Glomerular visceral epithelial cell (primary cell): ENCODE results near the gene MYOC.
"Not testable (repeated sequence)": the region's sequence is repeated elsewhere in the genome, so short reads cannot be mapped to it uniquely, and the experiment has no call there.

Experiments used
- DNase-seq: peaks from one replicate; pipeline ENCODE4 v3.0.0-alpha.2; 2016; ENCODE audit errors: extremely low spot score

MYOC gene

DNA sequence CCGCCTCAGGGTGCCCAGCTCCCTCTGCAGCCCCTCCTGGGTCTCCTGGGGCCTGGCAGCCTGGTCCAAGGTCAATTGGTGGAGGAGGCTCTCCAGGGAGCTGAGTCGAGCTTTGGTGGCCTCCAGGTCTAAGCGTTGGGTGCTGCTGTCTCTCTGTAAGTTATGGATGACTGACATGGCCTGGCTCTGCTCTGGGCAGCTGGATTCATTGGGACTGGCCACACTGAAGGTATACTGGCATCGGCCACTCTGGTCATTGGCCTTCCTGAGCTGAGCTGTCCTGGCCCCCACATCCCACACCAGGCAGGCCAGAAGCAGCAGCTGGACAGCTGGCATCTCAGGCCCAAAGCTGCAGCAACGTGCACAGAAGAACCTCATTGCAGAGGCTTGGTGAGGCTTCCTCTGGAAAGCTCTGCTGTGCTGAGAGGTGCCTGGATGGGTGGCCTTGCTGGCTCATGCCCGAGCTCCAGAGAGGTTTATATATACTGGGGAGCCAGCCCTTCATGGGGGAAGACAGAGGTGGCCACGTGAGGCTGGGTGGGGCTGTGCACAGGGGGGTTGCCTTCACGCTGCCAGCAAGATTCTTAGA is at the start of gene MYOC:
MYOC (minus strand) TSS at position 455 of the 589 bp plus-strand sequence; CDS start at position 378, 77 bp downstream.
- DNase-seq, result no peak

DNA sequence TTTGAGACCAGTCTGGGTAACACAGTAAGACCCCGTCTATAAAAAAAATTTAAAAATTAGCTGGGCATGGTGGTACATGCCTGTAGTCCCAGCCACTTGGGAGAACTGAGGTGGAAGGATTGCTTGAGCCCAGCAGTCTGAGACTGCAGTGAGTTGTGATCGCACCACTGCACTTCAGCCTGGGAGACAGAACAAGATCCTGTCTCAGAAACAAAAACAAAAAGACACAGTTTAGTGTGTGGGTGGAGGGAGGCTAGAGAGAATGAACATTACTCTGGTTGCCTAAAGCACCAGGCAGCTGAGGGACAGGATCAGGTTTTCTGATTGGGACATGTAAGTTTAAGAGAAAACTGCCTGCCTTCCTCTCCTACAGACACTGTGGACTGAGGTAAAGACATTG is 47.0 kb upstream of the MYOC start:
- no peak for DNase-seq

DNA sequence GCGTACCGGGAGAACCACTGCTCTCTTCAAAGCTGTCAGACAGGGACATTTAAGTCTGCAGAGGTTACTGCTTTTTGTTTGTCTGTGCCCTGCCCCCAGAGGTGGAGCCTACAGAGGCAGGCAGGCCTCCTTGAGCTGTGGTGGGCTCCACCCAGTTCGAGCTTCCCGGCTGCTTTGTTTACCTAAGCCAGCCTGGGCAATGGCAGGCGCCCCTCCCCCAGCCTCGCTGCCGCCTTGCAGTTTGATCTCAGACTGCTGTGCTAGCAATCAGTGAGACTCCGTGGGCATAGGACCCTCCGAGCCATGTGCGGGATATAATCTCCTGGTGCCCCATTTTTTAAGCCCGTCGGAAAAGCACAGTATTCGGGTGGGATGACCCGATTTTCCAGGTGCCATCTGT is 43.3 kb upstream of the MYOC start:
- not testable (repeated sequence) for DNase-seq

DNA sequence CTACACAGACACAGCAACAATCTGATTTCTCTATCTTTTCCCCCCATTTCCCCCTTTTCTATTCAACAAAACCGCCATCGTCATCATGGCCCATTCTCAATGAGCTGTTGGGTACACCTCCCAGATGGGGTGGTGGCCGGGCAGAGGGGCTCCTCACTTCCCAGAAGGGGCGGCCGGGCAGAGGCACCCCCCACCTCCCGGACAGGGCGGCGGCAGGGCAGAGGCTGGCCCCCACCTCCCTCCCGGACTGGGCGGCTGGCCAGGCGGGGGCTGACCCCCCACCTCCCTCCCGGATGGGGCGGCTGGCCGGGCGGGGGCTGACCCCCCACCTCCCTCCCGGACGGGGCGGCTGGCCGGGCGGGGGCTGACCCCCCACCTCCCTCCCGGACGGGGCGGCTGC is 41.1 kb upstream of the MYOC start:
- not testable (repeated sequence) for DNase-seq

DNA sequence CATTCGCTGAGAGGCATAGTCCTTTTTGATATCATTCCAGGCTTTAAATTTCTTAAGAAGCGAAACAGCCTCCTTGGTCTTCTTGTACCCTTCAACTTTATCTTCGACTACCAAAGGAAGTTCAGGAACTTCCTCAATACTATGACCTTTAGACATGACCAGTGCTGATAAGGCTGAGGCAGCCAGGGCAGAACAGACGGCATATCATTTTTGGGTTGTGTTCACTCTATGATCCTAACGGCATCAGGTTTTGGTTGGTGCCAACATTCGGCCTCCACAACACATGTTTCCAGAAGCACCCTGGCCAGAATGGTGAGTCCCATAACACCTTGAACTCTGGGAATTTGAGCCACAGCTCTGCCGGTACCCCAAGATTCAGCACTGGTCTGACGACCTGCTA is 31.4 kb upstream of the MYOC start:
- DNase-seq, result no peak

DNA sequence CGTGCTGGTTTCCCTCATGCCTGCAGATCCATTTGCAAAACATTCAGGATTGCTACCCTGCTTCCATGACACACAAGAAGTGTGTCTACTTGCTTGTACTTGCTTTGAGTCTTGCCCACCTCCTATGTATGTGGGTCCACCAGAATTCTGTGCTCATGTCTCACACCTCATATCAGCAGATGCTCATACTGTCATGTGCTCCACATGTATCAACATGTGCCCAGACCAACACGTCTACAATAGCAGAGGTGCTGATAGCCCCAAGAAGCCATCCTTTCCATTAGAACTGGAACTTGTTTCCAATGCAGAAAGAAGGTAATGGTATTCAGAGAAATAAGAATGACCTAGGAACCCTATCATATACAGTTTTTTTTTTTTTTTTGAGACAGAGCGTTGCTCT is 27.9 kb upstream of the MYOC start:
- no peak for DNase-seq

DNA sequence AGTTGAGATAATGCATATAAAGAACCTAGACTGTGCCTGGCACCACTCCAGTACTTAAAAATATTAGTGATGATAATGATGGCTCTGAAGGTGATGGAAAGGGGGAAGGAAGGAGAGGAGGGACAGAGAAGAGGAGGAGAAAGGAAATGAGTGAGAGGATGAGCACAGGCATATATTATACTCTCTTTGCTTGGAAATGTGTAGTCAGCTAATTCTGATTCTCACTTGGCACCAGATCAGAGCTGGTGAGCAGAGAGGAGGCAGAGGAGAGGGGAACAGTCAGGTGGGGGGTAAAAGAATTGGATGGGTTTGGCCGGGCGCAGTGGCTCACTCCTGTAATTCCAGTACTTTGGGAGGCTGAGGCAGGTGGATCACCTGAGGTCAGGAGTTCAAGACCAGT is 24.3 kb upstream of the MYOC start:
- no peak for DNase-seq

DNA sequence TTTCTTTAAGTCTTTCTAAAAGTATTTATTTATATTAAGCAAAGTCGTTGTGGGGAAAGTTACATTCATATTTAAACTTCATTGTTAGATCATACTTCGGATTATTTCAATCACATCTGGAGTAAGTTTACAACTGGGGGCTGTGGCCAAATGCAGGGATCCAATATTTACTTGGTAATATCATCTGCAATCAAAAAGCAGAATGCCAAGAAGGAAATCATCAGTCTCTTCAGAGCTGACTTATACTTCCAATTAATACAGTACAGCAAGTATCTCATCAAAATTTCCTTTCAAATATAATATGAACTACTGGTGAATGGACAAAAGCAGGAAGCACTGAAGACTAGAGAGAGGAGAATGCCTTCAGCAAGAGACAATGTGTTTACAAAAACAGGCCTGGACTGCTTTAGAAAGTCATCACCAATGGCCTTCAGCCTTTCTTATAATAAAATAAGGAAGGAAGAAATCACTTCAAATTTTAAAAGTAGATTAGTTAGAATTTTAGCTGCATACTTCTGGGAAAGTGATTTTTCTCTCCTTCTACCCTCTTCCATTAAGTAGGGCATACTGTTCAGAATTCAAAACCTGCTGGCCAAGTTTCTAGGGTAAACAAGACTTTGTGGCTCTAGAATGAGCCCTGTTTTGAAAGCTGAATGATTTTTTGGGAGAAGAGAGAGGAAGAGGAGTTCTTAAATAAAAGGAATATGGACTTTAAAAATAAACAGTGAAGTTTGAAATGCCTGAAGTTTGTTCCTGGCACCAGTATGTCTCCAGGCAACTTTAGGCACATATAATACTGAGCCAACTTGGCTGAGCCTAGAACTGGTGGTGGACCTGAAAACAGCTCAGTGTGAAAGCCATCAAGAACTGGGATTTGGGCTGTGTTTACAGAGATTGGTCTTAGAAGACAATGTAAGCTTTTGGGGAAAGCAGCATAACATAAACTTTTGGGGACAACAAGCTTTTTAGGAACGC is 22.2 kb upstream of the MYOC start:
- DNase-seq, result no peak

DNA sequence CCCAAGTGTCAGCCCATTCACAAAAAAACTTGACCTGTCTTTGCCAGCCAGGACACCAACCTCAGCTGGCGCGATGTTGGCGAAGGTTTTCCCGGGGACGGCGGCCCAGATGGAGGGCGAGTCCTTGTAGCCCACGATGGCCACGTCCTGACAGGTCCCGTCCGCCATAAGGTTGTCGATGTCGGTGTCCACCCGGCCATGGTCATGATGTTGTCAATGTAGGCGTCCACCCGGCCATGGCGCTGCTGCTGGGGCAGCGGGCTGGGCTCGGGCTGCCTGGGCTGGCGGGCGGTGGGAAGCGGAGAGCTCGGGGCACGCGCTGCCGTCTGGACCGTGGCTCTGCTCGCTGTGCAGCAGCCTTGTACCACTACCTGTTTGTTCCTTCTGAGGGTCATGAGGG is 18.3 kb upstream of the MYOC start:
- DNase-seq, result no peak

DNA sequence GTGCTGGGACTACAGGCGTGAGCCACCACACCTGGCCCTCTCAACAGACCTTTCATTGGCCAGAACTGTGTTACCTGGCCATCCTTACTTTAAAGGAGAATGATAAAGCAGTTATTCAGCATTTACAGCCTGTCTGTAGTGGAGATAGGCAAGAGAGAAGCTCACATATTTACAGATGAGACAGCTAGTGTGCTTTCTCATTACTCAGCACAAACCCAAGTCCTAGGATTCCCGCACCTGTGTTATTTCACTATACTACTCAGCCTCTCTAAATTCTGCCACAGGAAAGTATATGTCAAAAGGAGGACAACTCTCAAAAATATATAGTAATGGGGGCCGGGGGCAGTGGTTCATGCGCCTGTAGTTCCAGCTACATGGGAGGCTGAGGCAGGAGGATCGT is 15.9 kb upstream of the MYOC start:
- no peak for DNase-seq

DNA sequence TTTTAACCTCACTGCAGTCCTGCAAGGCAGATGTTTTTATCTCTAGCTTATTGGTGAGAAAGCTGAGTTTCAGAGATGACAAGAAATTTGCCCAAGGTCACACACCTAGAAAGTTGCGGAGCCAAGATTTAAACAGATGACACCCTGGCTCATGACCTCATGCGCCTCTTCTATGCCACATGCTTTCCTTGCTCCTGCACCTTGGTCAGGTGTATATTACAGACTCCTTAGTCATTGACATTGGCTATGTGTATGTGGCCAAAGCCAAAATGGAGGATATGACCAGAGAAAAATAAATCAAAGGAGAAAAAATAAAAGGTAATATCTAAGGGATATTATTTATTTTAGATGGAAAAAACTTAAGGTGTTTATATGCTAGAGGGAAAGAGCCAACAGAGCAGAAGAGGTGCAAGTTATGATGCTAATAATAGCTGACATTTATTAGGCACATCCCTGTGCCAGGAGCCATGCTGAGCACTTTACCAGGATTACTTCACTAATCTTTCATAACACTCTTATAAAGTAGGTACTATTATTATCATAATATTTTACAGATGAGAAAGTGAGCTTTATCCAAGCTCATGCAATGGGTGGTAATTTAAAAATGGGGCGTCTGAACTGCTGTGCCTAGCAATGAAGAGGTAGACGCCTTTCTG is 13.8 kb upstream of the MYOC start:
- DNase-seq, result no peak

DNA sequence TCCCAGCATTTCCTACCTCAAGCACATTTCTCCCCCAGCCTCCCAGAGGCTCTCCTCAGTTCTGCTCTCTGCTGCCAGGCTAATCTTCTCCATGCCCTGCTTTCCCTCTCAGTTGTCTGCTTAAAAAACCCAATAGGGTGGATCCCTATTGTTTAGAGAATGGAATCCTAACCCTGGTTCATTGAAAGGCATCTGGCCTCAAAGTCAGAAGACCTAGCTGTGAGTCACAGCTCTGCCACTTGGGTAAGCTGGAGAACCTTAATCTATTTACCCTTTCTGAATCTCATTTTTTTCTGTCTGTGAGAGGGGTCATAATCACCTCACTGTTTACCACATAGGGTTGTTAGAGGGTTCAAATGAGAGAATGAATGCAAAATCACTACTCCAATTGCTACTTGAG is 12.5 kb upstream of the MYOC start:
- no peak for DNase-seq

DNA sequence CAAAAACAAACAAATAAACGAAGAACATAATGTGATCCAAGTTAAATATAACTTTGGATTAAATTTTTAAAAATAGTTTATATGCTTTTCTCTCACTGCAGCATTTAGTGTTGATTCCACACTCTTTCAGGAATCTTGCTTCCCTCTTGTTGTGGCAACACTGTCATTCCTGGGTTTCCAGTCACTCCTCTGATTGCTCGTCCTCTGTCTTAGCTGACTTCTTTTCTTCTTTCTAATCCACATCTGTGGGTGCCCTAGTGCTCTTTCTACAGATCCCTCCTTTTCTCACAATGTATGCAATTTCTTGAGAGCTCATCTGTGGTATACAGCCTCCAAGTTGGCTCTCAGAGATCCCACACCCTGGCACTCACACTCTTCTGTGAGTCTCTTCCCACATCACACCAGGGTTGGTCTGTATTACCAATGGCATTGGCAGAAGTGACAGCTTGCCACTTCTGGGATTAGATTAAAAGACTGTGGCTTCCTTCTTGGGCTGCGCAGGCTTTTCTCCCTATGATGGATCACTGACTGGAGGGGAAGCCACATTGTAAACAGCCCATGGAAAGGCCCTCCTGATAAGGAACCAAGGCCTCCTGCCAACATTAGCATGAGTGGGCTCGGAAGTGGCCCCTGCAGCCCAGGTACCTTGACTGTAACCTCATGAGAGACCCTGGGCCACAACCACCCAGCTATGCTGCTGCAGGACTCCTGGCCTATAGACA is 11.5 kb upstream of the MYOC start:
- no peak for DNase-seq

DNA sequence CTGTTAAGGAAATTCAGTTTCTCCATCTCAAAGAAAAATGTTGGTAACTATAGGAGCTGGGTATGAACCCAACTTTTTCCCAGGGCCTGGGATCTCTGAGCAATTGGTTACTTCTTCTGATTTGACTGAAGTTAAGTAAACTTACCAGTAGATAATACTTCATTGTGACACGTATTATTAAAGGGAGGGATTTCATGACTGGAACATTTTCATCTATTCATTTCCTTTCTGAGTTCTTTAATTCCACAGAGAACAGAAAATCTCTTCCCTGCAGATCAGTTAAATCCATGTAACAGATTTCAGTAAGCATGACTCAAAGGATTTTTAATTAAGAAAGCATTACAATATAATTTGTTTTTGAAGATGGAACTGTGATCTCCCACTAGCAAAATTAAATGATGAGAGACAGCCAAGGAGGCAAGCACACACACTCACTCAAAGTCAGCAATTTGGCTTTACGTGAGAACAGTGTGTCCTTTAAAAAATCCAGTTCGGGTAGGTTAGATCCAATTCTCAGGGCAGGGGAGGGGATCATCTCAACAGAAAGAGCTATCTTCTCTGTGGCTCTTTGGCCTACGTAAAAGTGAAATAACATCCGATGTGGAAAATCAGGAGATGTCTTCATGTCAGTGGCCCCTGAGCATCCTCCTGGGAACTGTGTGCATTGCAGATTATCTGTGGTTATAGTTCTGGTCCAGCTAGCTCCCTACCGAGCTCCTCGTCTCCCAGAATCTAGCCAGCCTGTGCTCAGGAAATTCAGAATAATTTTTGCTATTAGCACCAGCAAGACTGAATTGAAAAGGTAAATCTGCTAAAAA is 10.8 kb upstream of the MYOC start:
- DNase-seq, result no peak

DNA sequence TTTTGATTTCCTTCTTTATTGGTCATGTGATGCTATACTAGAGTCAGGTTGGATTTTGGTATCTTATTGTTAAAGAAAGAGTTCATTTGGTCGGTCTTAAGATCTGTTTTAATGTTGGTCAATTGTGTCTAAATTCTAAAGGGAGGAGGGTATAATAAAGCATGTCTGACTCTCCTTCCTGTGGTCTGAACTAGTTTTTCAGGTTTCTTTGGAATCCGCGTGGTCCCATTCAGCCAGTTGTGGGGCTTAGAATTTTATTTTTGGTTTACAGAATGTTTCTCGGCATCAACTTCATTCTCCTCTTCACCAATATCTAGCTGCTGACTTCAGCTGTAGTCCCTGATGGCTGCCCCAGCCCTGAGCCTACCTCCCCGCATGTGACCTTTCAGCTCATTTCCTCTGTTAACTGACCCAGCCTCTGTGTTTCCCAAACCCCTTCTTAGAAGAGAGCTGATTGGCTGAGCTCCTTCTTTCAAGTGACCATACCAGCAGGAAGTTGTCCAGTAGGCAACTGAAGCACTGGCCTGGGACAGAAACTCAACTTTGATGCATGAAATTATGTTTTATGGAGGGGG is 8.7 kb upstream of the MYOC start:
- DNase-seq, result no peak

DNA sequence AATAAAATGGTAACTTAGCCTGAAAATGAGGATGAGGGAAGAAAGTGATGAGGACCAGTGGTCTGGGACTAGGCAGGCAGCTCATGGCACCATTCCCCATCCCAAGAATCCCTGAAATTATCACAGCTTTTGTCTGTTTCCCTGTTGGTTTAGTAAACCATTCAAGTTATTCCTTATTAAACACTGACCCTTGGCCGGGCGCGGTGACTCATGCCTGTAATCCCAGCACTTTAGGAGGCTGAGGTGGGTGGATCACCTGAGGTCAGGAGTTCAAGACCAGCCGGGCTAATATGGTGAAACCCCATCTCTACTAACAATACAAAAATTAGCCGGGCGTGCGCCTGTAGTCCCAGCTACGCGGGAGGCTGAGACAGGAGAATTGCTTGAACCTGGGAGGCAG is 3.7 kb upstream of the MYOC start:
- DNase-seq, result not testable (repeated sequence)

DNA sequence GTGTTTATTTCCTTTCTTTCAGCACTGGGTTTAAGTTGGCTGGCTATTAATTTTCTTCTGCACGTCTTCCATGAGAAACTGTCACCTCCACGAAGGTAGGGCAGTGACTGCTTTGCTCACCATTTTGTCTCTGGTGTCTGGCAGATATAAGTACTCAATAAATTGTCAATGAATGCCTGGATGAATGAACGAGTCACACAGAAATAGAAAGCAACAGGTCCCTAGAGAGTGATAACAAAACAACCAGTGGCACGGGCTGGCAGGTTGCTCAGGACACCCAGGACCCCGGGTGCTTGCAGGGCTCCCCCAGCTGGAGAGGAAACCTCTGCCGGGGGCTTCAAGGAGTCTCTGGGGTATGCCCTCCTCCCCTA is 3.2 kb upstream of the MYOC start:
- no peak for DNase-seq

DNA sequence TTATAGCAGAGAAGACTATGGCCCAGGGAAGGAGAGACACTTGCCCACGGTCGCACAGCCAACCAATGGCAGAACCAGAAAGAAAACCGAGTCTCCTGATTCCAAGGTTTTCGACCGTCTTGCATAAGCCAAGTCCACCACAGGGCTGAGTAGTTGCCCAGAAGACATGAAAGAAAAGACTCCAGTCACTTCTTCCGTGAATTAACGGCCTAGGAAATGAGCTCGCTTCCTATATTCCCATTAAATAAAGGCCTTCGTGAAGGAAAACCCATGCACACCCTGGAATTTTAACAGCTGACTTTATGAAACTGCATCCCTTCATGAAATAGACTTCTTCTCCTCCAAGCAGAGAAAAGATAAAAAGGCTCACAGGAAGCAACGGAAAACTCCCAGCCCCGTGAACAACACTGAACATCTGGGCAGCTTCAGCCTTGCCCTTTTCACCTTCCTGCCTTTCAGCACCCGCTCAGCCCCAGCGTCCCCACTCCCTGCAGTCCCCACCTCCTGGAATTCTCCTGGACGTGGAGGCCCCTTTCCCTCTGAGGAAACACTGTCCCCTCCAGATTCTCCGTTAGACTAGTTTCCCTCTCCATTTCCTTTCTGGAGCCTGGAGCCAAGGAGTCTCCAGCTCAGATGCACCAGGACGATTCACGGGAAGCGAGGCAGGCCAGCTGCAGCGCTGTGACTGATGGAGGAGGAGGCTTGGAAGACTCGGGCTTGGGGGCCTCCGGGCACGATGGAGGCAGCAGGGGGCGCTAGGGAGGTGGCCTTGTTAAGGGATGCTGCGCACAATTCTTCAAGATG is 2.7 kb upstream of the MYOC start:
- peak; percentile 15 for DNase-seq

DNA sequence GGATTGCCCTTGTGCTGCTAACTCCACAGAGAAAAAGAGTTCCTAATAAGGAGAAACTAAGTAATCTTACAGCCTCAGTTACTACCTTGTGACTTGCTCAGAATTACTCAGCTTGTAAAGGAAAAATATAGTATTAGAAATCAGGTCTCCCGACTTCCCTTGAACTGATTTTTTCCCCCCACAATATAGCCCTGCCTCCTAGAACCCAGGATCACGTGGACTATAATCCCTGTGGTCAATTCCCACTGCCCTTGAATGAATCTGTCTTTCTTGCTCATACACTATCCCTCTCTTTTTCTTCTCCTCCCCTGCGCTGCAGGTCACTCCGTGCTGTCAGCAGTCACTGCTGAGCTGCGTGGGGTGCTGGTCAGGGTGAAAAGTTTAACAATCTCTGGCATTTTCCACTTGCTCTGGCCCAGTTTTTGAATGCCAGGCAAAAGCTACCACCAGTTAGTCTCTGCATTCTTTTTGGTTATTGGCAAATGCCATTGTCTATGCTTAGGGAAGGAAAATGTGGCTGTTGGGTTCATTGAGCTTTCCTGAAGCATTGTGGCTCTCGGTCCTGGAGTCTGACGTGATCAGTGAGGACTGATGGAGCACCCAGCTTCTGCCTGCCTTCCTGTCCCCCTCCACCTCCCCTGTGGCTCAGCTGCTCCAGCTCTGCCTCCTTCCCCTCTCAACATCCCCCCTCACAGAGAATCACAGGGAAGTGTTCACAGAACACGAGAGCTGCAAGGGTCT is 1.9 kb upstream of the MYOC start:
- DNase-seq, result peak; percentile 42
